MCF 10A (cell line): ENCODE data around the gene KCNIP3. TPM values are rescaled to one million over a fixed set of nuclear protein-coding genes. Genes with fewer than 3 reads are reported as not detected.
"Not testable (repeated sequence)": the region's sequence is repeated elsewhere in the genome, so short reads cannot be mapped to it uniquely, and the experiment has no call there.

ENCODE experiments used
- BruUV-seq: library from RNA; stranded (reverse); fragments of 400-500 nt; replicated peaks from 2 replicates; lab custom pipeline; 2021; lab: Mats Ljungman, UMichigan
- CTCF ChIA-PET: fragments of 300-600 bp; sonication (Branson Sonifier 250); formaldehyde crosslinking; extraction: SDS; loops from one replicate; lab custom pipeline; 2021; ENCODE audit warnings: antibody characterized with exemption, inconsistent platforms; lab: Yijun Ruan, JAX
- POLR2A ChIA-PET: fragments of 300-600, 350-650 bp; sonication (Branson Sonifier 250); formaldehyde crosslinking; extraction: SDS; loops from one replicate; lab custom pipeline; 2020; ENCODE audit warnings: antibody characterized with exemption, inconsistent platforms; lab: Yijun Ruan, JAX
- DNase-seq: peaks from one replicate; pipeline ENCODE4 v3.0.0-alpha.2; 2018; ENCODE audit not compliant: unreplicated experiment
- H3K27ac Mint-ChIP-seq: one replicate; pipeline ENCODE4 v1.8.0; 2022; ENCODE audit warnings: mild to moderate bottlenecking, low read depth, mixed read lengths; ENCODE audit not compliant: unreplicated experiment
- H3K27me3 Mint-ChIP-seq: one replicate; pipeline ENCODE4 v1.8.0; 2022; ENCODE audit warnings: mixed read lengths; ENCODE audit not compliant: insufficient read depth, unreplicated experiment
- H3K36me3 Mint-ChIP-seq: one replicate; pipeline ENCODE4 v1.8.0; 2022; ENCODE audit warnings: mild to moderate bottlenecking, moderate library complexity, mixed read lengths; ENCODE audit not compliant: insufficient read depth, unreplicated experiment
- H3K4me1 Mint-ChIP-seq: one replicate; pipeline ENCODE4 v1.8.0; 2022; ENCODE audit warnings: mixed read lengths; ENCODE audit not compliant: insufficient read depth, unreplicated experiment
- H3K4me3 Mint-ChIP-seq: one replicate; pipeline ENCODE4 v1.8.0; 2022; ENCODE audit warnings: mild to moderate bottlenecking, moderate library complexity, mixed read lengths; ENCODE audit not compliant: unreplicated experiment
- H3K9me3 Mint-ChIP-seq: one replicate; pipeline ENCODE4 v1.8.0; 2022; ENCODE audit warnings: mixed read lengths; ENCODE audit not compliant: unreplicated experiment
- CTCF ChIP-seq: fragments of 200-600 bp; IDR thresholded peaks from one replicate; pipeline ENCODE4 v1.8.0; 2022; ENCODE audit warnings: antibody characterized with exemption, mild to moderate bottlenecking; ENCODE audit not compliant: unreplicated experiment
- intact Hi-C: fragments of 100-400 bp; cut with micrococcal nuclease; formaldehyde crosslinking; loops from 2 replicates; pipeline ENCODE4 v1.14.1; 2022
- total RNA-seq: library from RNA; stranded (reverse); gene quantifications from 2 replicates; pipeline ENCODE4 v1.2.3, GENCODE V29; 2022

KCNIP3 gene
- total RNA-seq, 1 experiment from 2014 or later: 15.6 TPM

GRCh38 chr2:95375532-95376150 lies 78.5 kb downstream of the KCNIP3 start:
- no peak for TF ChIP-seq CTCF
- CTCF ChIA-PET: interaction anchor here (0.6 to 1.3 kb wide), 3 partner anchors 13 to 170 kb away, joined by 3 to 4 read pairs (median 4); no protein-coding TSS in a partner anchor
- H3K4me3 Mint-ChIP-seq: no peak overlapping the region
- POLR2A ChIA-PET: interaction anchor here (0.5 kb wide), 1 partner anchor 15 kb away, joined by 3 read pairs; no protein-coding TSS in a partner anchor
- H3K27ac Mint-ChIP-seq: no peak overlapping the region
- H3K9me3 Mint-ChIP-seq: no peaks in the 10 kb centered on the region
- BruUV-seq: no TSS peak
- H3K27me3 Mint-ChIP-seq: no peaks in the 10 kb centered on the region
- no peak for DNase-seq
- peaks cover 37% of the 10 kb centered on the region for H3K36me3 Mint-ChIP-seq
- intact Hi-C loops: no loop called here
- no peaks in the 10 kb centered on the region for H3K4me1 Mint-ChIP-seq

- Mint-ChIP-seq H3K27ac (no peak overlapping the region), H3K4me3 (no peak overlapping the region), H3K4me1 (no peaks in the 10 kb centered on the region), H3K36me3 (peaks cover 35% of the 10 kb centered on the region), H3K27me3 (no peaks in the 10 kb centered on the region), H3K9me3 (no peaks in the 10 kb centered on the region)
- DNase-seq: no peak
- BruUV-seq: no TSS peak
- POLR2A ChIA-PET: interaction anchor here (0.5 kb wide), 1 partner anchor 16 kb away, joined by 3 read pairs; no protein-coding TSS in a partner anchor
- no peak for TF ChIP-seq CTCF
- CTCF ChIA-PET: interaction anchor here (1.3 kb wide), 1 partner anchor 171 kb away, joined by 3 read pairs; no protein-coding TSS in a partner anchor
- intact Hi-C loops: no loop called here
Measured at GRCh38 chr2:95376311-95377215, 79.4 kb downstream of the KCNIP3 start.

GRCh38 chr2:95377216-95378123 lies 80.3 kb downstream of the KCNIP3 start:
- ChIA-PET CTCF (interaction anchor here (1.4 to 2.0 kb wide), 2 partner anchors 12 to 53 kb away, joined by 4 to 5 read pairs; no protein-coding TSS in a partner anchor), POLR2A (no interaction called here)
- no peaks in the 10 kb centered on the region for H3K4me1 Mint-ChIP-seq
- no peak overlapping the region for H3K27ac Mint-ChIP-seq
- H3K36me3 Mint-ChIP-seq: peaks cover 42% of the 10 kb centered on the region
- intact Hi-C loops: no loop called here
- no peak for TF ChIP-seq CTCF
- no peak overlapping the region for H3K4me3 Mint-ChIP-seq
- BruUV-seq: no TSS peak
- DNase-seq: no peak
- no peaks in the 10 kb centered on the region for H3K9me3 Mint-ChIP-seq
- H3K27me3 Mint-ChIP-seq: no peaks in the 10 kb centered on the region

- BruUV-seq, POLR2A ChIA-PET, H3K27ac Mint-ChIP-seq: not testable (repeated sequence)
Measured at GRCh38 chr2:95378281-95378680, 81.1 kb downstream of the KCNIP3 start.

More at GRCh38 chr2:95378281-95378680, 81.1 kb downstream of the KCNIP3 start:
- H3K4me3 Mint-ChIP-seq, H3K9me3 Mint-ChIP-seq, DNase-seq, H3K27me3 Mint-ChIP-seq, H3K4me1 Mint-ChIP-seq, intact Hi-C loops: not testable (repeated sequence)
- peaks cover 45% of the 10 kb centered on the region for H3K36me3 Mint-ChIP-seq
- CTCF ChIA-PET: interaction anchor here (0.6 to 2.0 kb wide), 3 partner anchors 11 to 300 kb away, joined by 3 to 5 read pairs (median 4); no protein-coding TSS in a partner anchor
